CD14-positive monocyte (primary cell): ENCODE data around the gene SPTB. TPM values are rescaled to one million over a fixed set of nuclear protein-coding genes. Genes with fewer than 3 reads are reported as not detected.
A peak's percentile ranks its signal among the peaks of the same experiment; 100 is the strongest.

Source experiments
- DNase-seq, 3 donors: peaks; one replicate each; pipeline ENCODE4 v3.0.0-alpha.2; 2011 to 2022
- H2AFZ ChIP-seq: 2 replicates; pipeline ENCODE4 v1.6.0; 2012; ENCODE audit warnings: mild to moderate bottlenecking, low read depth, low read length, inconsistent platforms; ENCODE audit not compliant: insufficient read depth, poor library complexity, severe bottlenecking
- H3K27ac ChIP-seq, 2 donors: 1 replicate in 1 of 2; 2 replicates in 1 of 2; pipeline ENCODE4 v1.5.1; 2012 to 2013; ENCODE audit warnings: low read length in 2 of 2, control low read depth in 1 of 2, inconsistent platforms in 1 of 2, low read depth in 1 of 2, mild to moderate bottlenecking in 1 of 2
- H3K27me3 ChIP-seq, 2 donors: one replicate each; pipeline versions ENCODE4 v1.6.0 to v1.6.1; 2011 to 2013; ENCODE audit warnings: low read length in 2 of 2; ENCODE audit not compliant: control insufficient read depth in 2 of 2, insufficient read depth in 2 of 2
- H3K36me3 ChIP-seq, 2 donors: replicated peaks in 1 of 2; 1 replicate in 1 of 2; 2 replicates in 1 of 2; pipeline versions ENCODE4 v1.5.1 to v1.6.1; 2012 to 2013; ENCODE audit warnings: low read length in 2 of 2, control low read depth in 1 of 2, inconsistent platforms in 1 of 2, mild to moderate bottlenecking in 1 of 2; ENCODE audit not compliant: insufficient read depth in 2 of 2, control insufficient read depth in 1 of 2
- H3K4me1 ChIP-seq, 2 donors: 1 replicate in 1 of 2; 2 replicates in 1 of 2; pipeline versions ENCODE4 v1.5.1 to v1.6.1; 2012 to 2013; ENCODE audit warnings: low read length in 2 of 2, control low read depth in 1 of 2, inconsistent platforms in 1 of 2, mild to moderate bottlenecking in 1 of 2, moderate library complexity in 1 of 2; ENCODE audit not compliant: insufficient read depth in 2 of 2, control insufficient read depth in 1 of 2
- H3K4me2 ChIP-seq: replicated peaks from 2 replicates; pipeline ENCODE3; 2012; ENCODE audit warnings: low read length, moderate library complexity, mild to moderate bottlenecking; ENCODE audit not compliant: poor library complexity, severe bottlenecking; ENCODE audit errors: extremely low read depth
- H3K4me3 ChIP-seq, 3 experiments: fragments of 200-600 bp in 1 of 3; sonication (generic) in 1 of 3; replicated peaks in 1 of 3; 1 replicate in 2 of 3; 2 replicates in 1 of 3; pipeline ENCODE4 v1.5.1; 2011 to 2013; ENCODE audit warnings: low read length in 3 of 3, mild to moderate bottlenecking in 3 of 3, control low read depth in 2 of 3, low read depth in 2 of 3, inconsistent platforms in 1 of 3, moderate library complexity in 1 of 3
- H3K79me2 ChIP-seq: 2 replicates; pipeline ENCODE4 v1.6.0; 2012; ENCODE audit warnings: mild to moderate bottlenecking, control low read depth, inconsistent platforms, low read length, moderate library complexity; ENCODE audit not compliant: insufficient read depth
- H3K9ac ChIP-seq: 2 replicates; pipeline ENCODE4 v1.6.0; 2017; ENCODE audit warnings: low read length, mild to moderate bottlenecking; ENCODE audit not compliant: insufficient read depth, poor library complexity, severe bottlenecking
- H3K9me3 ChIP-seq, 2 donors: replicated peaks in 1 of 2; 1 replicate in 1 of 2; 2 replicates in 1 of 2; pipeline versions ENCODE4 v1.5.1 to v1.6.1; 2012 to 2013; ENCODE audit warnings: low read length in 2 of 2, control low read depth in 1 of 2; ENCODE audit not compliant: control insufficient read depth in 1 of 2, insufficient read depth in 1 of 2
- H4K20me1 ChIP-seq: 2 replicates; pipeline ENCODE4 v1.6.0; 2012; ENCODE audit warnings: mild to moderate bottlenecking, low read length, control low read depth, moderate library complexity; ENCODE audit not compliant: insufficient read depth
- H3K27ac Mint-ChIP-seq, 7 donors: one replicate each; pipeline ENCODE4 v1.8.0; 2020; ENCODE audit warnings: mild to moderate bottlenecking in 7 of 7, mixed read lengths in 7 of 7, moderate library complexity in 6 of 7, inconsistent platforms in 2 of 7
- H3K27me3 Mint-ChIP-seq, 3 donors: one replicate each; pipeline ENCODE4 v1.8.0; 2021 to 2022; ENCODE audit warnings: low read depth in 3 of 3, mild to moderate bottlenecking in 3 of 3, mixed read lengths in 3 of 3, moderate library complexity in 3 of 3, inconsistent platforms in 1 of 3
- H3K36me3 Mint-ChIP-seq, 2 donors: one replicate each; pipeline ENCODE4 v1.8.0; 2020; ENCODE audit warnings: mixed read lengths in 2 of 2, inconsistent platforms in 1 of 2, mild to moderate bottlenecking in 1 of 2
- H3K4me1 Mint-ChIP-seq: one replicate; pipeline ENCODE4 v1.8.0; 2020; ENCODE audit warnings: mild to moderate bottlenecking, mixed read lengths
- H3K4me3 Mint-ChIP-seq, 2 donors: one replicate each; pipeline ENCODE4 v1.8.0; 2020; ENCODE audit warnings: mild to moderate bottlenecking in 2 of 2, mixed read lengths in 2 of 2, moderate library complexity in 1 of 2
- H3K9me3 Mint-ChIP-seq, 7 donors: one replicate each; pipeline ENCODE4 v1.8.0; 2020 to 2022; ENCODE audit warnings: mixed read lengths in 7 of 7, mild to moderate bottlenecking in 6 of 7, moderate library complexity in 6 of 7, inconsistent platforms in 2 of 7
- WGBS: methylation state at CpG from one replicate; pipeline ENCODE4 v1.1.5; 2013; ENCODE audit warnings: missing lambda C conversion rate; ENCODE audit not compliant: insufficient coverage; 5-methylcytosine and 5-hydroxymethylcytosine counted together
- intact Hi-C, 2 donors: fragments of 100-400 bp; cut with micrococcal nuclease; formaldehyde crosslinking; loops; one replicate each; pipeline versions ENCODE4 v1.15.0 to v1.15.1; 2023
- polyA plus RNA-seq, 3 donors: library from polyadenylated mRNA; depleted of rRNA in 1 of 3; unstranded in 2 of 3; stranded (reverse) in 1 of 3; fragments of 300-500 nt in 2 of 3; fragments of >200 nt in 1 of 3; fragmentation: Illumina TruSeq in 2 of 3; gene quantifications; 1 replicate in 2 of 3; 2 replicates in 1 of 3; pipeline ENCODE4 v1.2.3, GENCODE V29; 2012 to 2021
- TF ChIP-seq, protein P1 (sequence below): fragments of 200-600 bp; IDR thresholded peaks from one replicate; pipeline ENCODE4 v1.8.0; 2022; ENCODE audit warnings: antibody characterized with exemption, mild to moderate bottlenecking

The SPTB gene
- polyA plus RNA-seq, 3 donors, result not detected

- TF ChIP-seq, protein P1, sequence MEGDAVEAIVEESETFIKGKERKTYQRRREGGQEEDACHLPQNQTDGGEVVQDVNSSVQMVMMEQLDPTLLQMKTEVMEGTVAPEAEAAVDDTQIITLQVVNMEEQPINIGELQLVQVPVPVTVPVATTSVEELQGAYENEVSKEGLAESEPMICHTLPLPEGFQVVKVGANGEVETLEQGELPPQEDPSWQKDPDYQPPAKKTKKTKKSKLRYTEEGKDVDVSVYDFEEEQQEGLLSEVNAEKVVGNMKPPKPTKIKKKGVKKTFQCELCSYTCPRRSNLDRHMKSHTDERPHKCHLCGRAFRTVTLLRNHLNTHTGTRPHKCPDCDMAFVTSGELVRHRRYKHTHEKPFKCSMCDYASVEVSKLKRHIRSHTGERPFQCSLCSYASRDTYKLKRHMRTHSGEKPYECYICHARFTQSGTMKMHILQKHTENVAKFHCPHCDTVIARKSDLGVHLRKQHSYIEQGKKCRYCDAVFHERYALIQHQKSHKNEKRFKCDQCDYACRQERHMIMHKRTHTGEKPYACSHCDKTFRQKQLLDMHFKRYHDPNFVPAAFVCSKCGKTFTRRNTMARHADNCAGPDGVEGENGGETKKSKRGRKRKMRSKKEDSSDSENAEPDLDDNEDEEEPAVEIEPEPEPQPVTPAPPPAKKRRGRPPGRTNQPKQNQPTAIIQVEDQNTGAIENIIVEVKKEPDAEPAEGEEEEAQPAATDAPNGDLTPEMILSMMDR, result no peak
- 89% methylated on average over 1 of the region's 5 CpGs for WGBS
- H3K4me1 Mint-ChIP-seq, result peaks cover 29% of the 10 kb centered on the region
- Histone ChIP-seq H3K4me3 (no peak overlapping the region), H3K36me3 (peaks cover 33 to 40% of the 10 kb centered on the region in 2 donors), H3K4me1 (peaks cover 24 to 28% of the 10 kb centered on the region in 2 donors), H3K27me3 (no peaks in the 10 kb centered on the region), H3K79me2 (no peaks in the 10 kb centered on the region), H4K20me1 (peaks cover 19% of the 10 kb centered on the region), H3K4me2 (no peak overlapping the region), H3K9ac (no peak overlapping the region), H3K27ac (no peak overlapping the region), H2AFZ (no peak overlapping the region), H3K9me3 (no peaks in the 10 kb centered on the region)
- H3K27me3 Mint-ChIP-seq, result peaks cover 2 to 5% (median 3%) of the 10 kb centered on the region in 3 donors
- H3K9me3 Mint-ChIP-seq, result no peaks in the 10 kb centered on the region
- peak in 1 of 3 donors; percentile 22 for DNase-seq
- no peak overlapping the region for H3K4me3 Mint-ChIP-seq
- H3K36me3 Mint-ChIP-seq, result peaks cover 49 to 63% of the 10 kb centered on the region in 2 donors
- intact Hi-C loops, result no loop called here
- no peak overlapping the region for H3K27ac Mint-ChIP-seq
Observed at GRCh38 chr14:64726585-64726890, 153.2 kb downstream of the SPTB start.

- TF ChIP-seq, protein P1, result no peak
- no peaks in the 10 kb centered on the region for H3K9me3 Mint-ChIP-seq
- H3K27ac ChIP-seq, result no peak overlapping the region
- peaks cover 34% of the 10 kb centered on the region for H3K4me1 Mint-ChIP-seq
- DNase-seq, result no peak
- peaks cover 2 to 3% (median 3%) of the 10 kb centered on the region in 3 donors for H3K27me3 Mint-ChIP-seq
- H3K36me3 ChIP-seq, result peaks cover 28 to 35% of the 10 kb centered on the region in 2 donors
- H3K4me1 ChIP-seq, result peaks cover 29 to 33% of the 10 kb centered on the region in 2 donors
- peak overlapping the region in 1 of 7 donors; percentile 43 for H3K27ac Mint-ChIP-seq
- H3K4me2 ChIP-seq, result no peak overlapping the region
- intact Hi-C loops, result no loop called here
- H3K9me3 ChIP-seq, result no peaks in the 10 kb centered on the region
- H2AFZ ChIP-seq, result no peak overlapping the region
- H3K9ac ChIP-seq, result no peak overlapping the region
- no peaks in the 10 kb centered on the region for H3K79me2 ChIP-seq
- no peaks in the 10 kb centered on the region for H3K27me3 ChIP-seq
- no peak overlapping the region for H3K4me3 Mint-ChIP-seq
- H3K4me3 ChIP-seq, result no peak overlapping the region
- peaks cover 19% of the 10 kb centered on the region for H4K20me1 ChIP-seq
- WGBS, result 95% methylated on average over 6 of the region's 6 CpGs
- peaks cover 44 to 62% of the 10 kb centered on the region in 2 donors for H3K36me3 Mint-ChIP-seq
Observed at GRCh38 chr14:64725879-64726584, 153.7 kb downstream of the SPTB start.
